ENCODE results near the gene KRT2. TPM values are rescaled to one million over a fixed set of nuclear protein-coding genes. Genes with fewer than 3 reads are reported as not detected.

KRT2 gene
- total and polyA plus RNA-seq, 2 of the 8 experiments (the other 6 are each of a cell fraction or from before 2014, with no cell fraction given), result not detected

DNA sequence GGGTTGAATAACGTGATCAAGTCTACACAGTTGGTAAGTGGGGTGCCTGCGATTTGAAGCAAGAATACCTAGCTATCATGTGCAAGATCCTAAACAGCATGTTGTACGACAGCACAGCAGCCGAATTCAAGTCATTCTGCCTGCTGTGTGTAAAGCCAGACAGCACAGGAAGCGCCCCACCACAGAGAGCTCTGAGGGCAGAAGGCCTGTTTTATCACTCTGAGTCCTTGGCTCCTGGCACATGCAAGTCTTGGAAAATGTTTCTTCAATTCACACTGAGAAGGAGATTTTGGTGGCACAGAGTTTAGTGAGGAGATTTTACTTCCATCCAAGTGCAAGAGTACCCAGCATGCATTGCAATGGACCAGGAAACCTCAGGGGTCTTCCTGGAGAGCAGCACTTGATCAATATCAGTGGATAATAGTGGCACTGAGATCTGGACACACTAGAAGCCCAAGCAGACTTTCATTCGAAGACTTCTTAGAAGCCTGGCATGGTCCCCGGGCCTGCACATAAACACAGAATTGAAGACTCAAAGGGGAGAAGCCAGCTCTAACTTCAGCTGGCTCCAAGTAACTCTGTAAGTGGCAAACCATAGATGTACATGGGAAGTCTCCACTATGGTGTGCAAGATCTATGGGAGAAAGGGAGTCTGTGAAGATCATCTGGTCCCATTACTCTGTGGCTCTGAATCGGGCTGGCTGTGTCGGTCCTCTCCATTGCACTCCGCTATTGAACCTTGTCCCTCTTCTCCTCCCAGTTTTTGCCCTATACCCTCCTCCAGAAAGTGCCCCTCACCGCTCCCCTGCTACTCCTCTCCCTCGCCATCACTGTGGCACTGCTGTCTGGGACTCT lies 29.7 kb upstream of the KRT2 start:
- Histone ChIP-seq H2BK15ac (ENCODE audit: low read length) (no peak overlapping the region), H2AFZ (ENCODE audit: low read length) (no peak overlapping the region), H3K4me3 (ENCODE audit: extremely low read depth in 1 of 4, insufficient read depth in 2 of 4, low read depth in 3 of 4, low read length in 4 of 4) (no peak overlapping the region), H3K79me2 (ENCODE audit: control insufficient read depth in 1 of 2, insufficient read depth in 2 of 2, low read length in 2 of 2) (no peaks in the 10 kb centered on the region), H3K23ac (ENCODE audit: insufficient read length) (no peak overlapping the region), H3K14ac (ENCODE audit: insufficient read length) (no peak overlapping the region), H4K20me1 (replicated peaks in 1 of 2; ENCODE audit: control insufficient read depth in 1 of 2, insufficient read depth in 2 of 2, low read length in 2 of 2) (no peaks in the 10 kb centered on the region), H2BK12ac (ENCODE audit: low read depth, low read length) (no peak overlapping the region), H3K27me3 (replicated peaks in 1 of 4; ENCODE audit: control insufficient read depth in 3 of 4, extremely low read depth in 1 of 4, insufficient read depth in 3 of 4, low read length in 3 of 4) (no peaks in the 10 kb centered on the region), H2BK5ac (ENCODE audit: low read depth, low read length) (no peak overlapping the region), H2BK20ac (ENCODE audit: low read length) (no peak overlapping the region), H3K4ac (replicated peaks; ENCODE audit: insufficient read length, low read depth, low read length) (no peak overlapping the region), H3K9me3 (ENCODE audit: insufficient read depth in 2 of 2, low read depth in 1 of 2, low read length in 1 of 2) (no peaks in the 10 kb centered on the region), H3K18ac (ENCODE audit: extremely low read depth, low read length) (no peak overlapping the region), H3K9ac (replicated peaks in 1 of 4; ENCODE audit: extremely low read depth in 1 of 4, low read depth in 3 of 4, low read length in 3 of 4) (no peak overlapping the region), H4K8ac (ENCODE audit: extremely low read depth, insufficient read depth, low read length) (no peak overlapping the region), H3K56ac (replicated peaks; ENCODE audit: insufficient read length, low read depth, low read length) (no peak overlapping the region), H2BK120ac (replicated peaks; ENCODE audit: low read depth, low read length) (no peak overlapping the region), H4K5ac (ENCODE audit: insufficient read length, low read depth, low read length) (no peak overlapping the region), H3K4me1 (replicated peaks in 1 of 4; ENCODE audit: control insufficient read depth in 3 of 4, insufficient read depth in 4 of 4, low read length in 3 of 4) (no peaks in the 10 kb centered on the region), H2AK5ac (ENCODE audit: low read depth, low read length) (no peak overlapping the region), H3K27ac (ENCODE audit: low read depth, low read length) (no peak overlapping the region), H3K4me2 (ENCODE audit: insufficient read depth in 1 of 2, low read depth in 2 of 2, low read length in 2 of 2) (no peak overlapping the region), H3K36me3 (ENCODE audit: control insufficient read depth in 2 of 4, insufficient read depth in 4 of 4, low read length in 3 of 4) (no peaks in the 10 kb centered on the region), H3K79me1 (ENCODE audit: low read depth, low read length) (no peaks in the 10 kb centered on the region), H3K23me2 (ENCODE audit: low read depth, low read length) (no peaks in the 10 kb centered on the region; the same call in 1 of the 2 replicates), H4K91ac (replicated peaks; ENCODE audit: insufficient read length, low read length) (no peak overlapping the region)
- ChIA-PET CTCF (ENCODE audit: partially characterized antibody) (interaction anchor here (1.1 to 2.5 kb wide), 6 partner anchors 11 to 299 kb away, joined by 3 to 11 read pairs (median 4); no protein-coding TSS in a partner anchor), POLR2A (ENCODE audit: partially characterized antibody) (no interaction called here)
- no peak for DNase-seq (ENCODE audit: low read depth in 1 of 2, low spot score in 2 of 2)
- 81% methylated on average over 12 of the region's 12 CpGs; no CpG with 5 or more reads in 1 of the 2 experiments for whole genome bisulfite sequencing, 2 experiments (ENCODE audit: extremely low coverage in 1 of 2, insufficient coverage in 1 of 2, insufficient read length in 1 of 2, insufficient replicate concordance in 2 of 2, low coverage in 1 of 2, low lambda C conversion rate in 2 of 2, missing lambda C conversion rate in 1 of 2)
- no peak for FAIRE-seq
- TF ChIP-seq TBP (IDR thresholded peaks at IDR 0.05; ENCODE audit: low read depth, low read length) (no peak), NRF1 (IDR thresholded peaks at IDR 0.05; ENCODE audit: low read depth, low read length) (no peak), MAFK (IDR thresholded peaks at IDR 0.05; ENCODE audit: low read depth, low read length) (no peak), BCL11A (IDR thresholded peaks at IDR 0.05; ENCODE audit: low read depth in 2 of 2, low read length in 2 of 2) (no peak), GTF2F1 (IDR thresholded peaks at IDR 0.05; ENCODE audit: borderline replicate concordance, low read depth, low read length) (no peak), POU5F1 (IDR thresholded peaks at IDR 0.05; ENCODE audit: low read depth, low read length) (no peak), EGR1 (IDR thresholded peaks at IDR 0.05; ENCODE audit: borderline replicate concordance, low read depth, low read length) (no peak), TAF7 (optimal IDR thresholded peaks at IDR 0.05; ENCODE audit: borderline replicate concordance, low read depth, low read length) (no peak), CHD1 (IDR thresholded peaks at IDR 0.05; ENCODE audit: low read depth, low read length) (no peak), BRCA1 (IDR thresholded peaks at IDR 0.05; ENCODE audit: low read depth, low read length) (no peak), SP1 (IDR thresholded peaks at IDR 0.05; ENCODE audit: low read depth, low read length) (no peak), ZNF274 (IDR thresholded peaks at IDR 0.05; ENCODE audit: borderline replicate concordance, extremely low read depth, low read length) (no peak), POLR2A (IDR thresholded peaks at IDR 0.05; ENCODE audit: control extremely low read depth in 1 of 2, low read depth in 2 of 2, low read length in 2 of 2) (no peak)
- TF ChIP-seq, protein P1, sequence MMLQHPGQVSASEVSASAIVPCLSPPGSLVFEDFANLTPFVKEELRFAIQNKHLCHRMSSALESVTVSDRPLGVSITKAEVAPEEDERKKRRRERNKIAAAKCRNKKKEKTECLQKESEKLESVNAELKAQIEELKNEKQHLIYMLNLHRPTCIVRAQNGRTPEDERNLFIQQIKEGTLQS (IDR thresholded peaks at IDR 0.05; ENCODE audit: insufficient read depth, low read depth, low read length), result no peak
